Vagina (tissue), 2 donors: ENCODE results near the gene SERPINF2. TPM values are rescaled to one million over a fixed set of nuclear protein-coding genes. Genes with fewer than 3 reads are reported as not detected.
"Not testable (repeated sequence)": the region's sequence is repeated elsewhere in the genome, so short reads cannot be mapped to it uniquely, and the experiment has no call there.

Source experiments
- DNase-seq, 2 donors: peaks; one replicate each; pipeline ENCODE4 v3.0.0-alpha.2; 2017; ENCODE audit errors: extremely low spot score in 2 of 2
- H3K27ac ChIP-seq: fragments of 200-600 bp; sonication (generic); one replicate; pipeline ENCODE4 v1.5.1; 2019
- H3K27me3 ChIP-seq: fragments of 200-600 bp; sonication (generic); one replicate; pipeline ENCODE4 v1.5.1; 2019
- H3K36me3 ChIP-seq, 2 donors: fragments of 200-600 bp; sonication (generic); one replicate each; pipeline ENCODE4 v1.5.1; 2017 to 2019
- H3K4me1 ChIP-seq: fragments of 200-600 bp; sonication (generic); one replicate; pipeline ENCODE4 v1.5.1; 2019
- H3K4me3 ChIP-seq, 2 donors: fragments of 200-600 bp; sonication (generic); 1 replicate in 1 of 2; 2 replicates in 1 of 2; pipeline ENCODE4 v1.5.1; 2016 to 2019
- H3K9me3 ChIP-seq: fragments of 200-600 bp; sonication (generic); one replicate; pipeline ENCODE4 v1.5.1; 2019
- POLR2A ChIP-seq, 2 donors: fragments of 450-650 bp; IDR thresholded peaks; one replicate each; pipeline ENCODE4 v1.6.1; 2017; ENCODE audit warnings: antibody characterized with exemption in 2 of 2, mild to moderate bottlenecking in 2 of 2, moderate library complexity in 2 of 2
- POLR2AphosphoS5 ChIP-seq, 2 donors: sonication (generic); formaldehyde crosslinking; IDR thresholded peaks; one replicate each; pipeline ENCODE4 v1.9.0; 2017; ENCODE audit warnings: antibody characterized with exemption in 2 of 2, mild to moderate bottlenecking in 2 of 2, low read depth in 1 of 2; ENCODE audit not compliant: insufficient read depth in 1 of 2
- intact Hi-C: fragments of 100-400 bp; cut with DNase I; formaldehyde crosslinking; loops from one replicate; pipeline ENCODE4 v1.15.1; 2023
- total RNA-seq: library from RNA; depleted of rRNA; stranded (reverse); fragments of >200 nt; gene quantifications from one replicate; pipeline ENCODE4 v1.2.3, GENCODE V29; 2016
- TF ChIP-seq, protein P1 (sequence below), 3 experiments: fragments of 450-650 bp in 2 of 3; fragments of 200-600 bp in 1 of 3; sonication (generic) in 1 of 3; IDR thresholded peaks; one replicate each; pipeline ENCODE4 v1.5.1; 2017 to 2019; ENCODE audit warnings: antibody characterized with exemption in 3 of 3, mild to moderate bottlenecking in 2 of 3, moderate library complexity in 2 of 3

SERPINF2 gene
- total RNA-seq, 1 donor from 2014 or later = 23.8 TPM

DNA sequence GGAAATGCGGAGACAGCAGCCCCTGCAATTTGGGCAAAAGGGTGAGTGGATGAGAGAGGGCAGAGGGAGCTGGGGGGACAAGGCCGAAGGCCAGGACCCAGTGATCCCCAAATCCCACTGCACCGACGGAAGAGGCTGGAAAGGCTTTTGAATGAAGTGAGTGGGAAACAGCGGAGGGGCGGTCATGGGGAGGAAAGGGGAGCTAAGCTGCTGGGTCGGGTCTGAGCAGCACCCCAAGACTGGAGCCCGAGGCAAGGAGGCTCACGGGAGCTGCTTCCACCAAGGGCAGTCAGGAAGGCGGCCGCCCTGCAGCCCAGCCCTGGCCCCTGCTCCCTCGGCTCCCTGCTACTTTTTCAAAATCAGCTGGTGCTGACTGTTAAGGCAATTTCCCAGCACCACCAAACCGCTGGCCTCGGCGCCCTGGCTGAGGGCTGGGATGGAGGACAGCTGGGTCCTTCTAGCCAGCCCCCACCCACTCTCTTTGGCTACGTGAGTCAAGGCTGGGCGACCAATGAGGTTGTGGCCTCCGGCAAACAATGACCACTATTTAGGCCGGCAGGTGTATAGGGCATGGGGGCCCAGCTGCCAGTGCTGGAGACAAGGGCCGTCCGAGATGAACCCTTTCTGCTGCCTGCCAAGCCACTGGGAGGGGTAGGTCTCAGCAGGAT, 19.7 kb downstream of the SERPINF2 start:
- TF ChIP-seq, protein P1, sequence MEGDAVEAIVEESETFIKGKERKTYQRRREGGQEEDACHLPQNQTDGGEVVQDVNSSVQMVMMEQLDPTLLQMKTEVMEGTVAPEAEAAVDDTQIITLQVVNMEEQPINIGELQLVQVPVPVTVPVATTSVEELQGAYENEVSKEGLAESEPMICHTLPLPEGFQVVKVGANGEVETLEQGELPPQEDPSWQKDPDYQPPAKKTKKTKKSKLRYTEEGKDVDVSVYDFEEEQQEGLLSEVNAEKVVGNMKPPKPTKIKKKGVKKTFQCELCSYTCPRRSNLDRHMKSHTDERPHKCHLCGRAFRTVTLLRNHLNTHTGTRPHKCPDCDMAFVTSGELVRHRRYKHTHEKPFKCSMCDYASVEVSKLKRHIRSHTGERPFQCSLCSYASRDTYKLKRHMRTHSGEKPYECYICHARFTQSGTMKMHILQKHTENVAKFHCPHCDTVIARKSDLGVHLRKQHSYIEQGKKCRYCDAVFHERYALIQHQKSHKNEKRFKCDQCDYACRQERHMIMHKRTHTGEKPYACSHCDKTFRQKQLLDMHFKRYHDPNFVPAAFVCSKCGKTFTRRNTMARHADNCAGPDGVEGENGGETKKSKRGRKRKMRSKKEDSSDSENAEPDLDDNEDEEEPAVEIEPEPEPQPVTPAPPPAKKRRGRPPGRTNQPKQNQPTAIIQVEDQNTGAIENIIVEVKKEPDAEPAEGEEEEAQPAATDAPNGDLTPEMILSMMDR (IDR thresholded peaks at IDR 0.05) = no peak
- TF ChIP-seq POLR2A (IDR thresholded peaks at IDR 0.05) (no peak), POLR2AphosphoS5 (IDR thresholded peaks at IDR 0.05; ENCODE audit: insufficient read depth in 1 of 2, low read depth in 1 of 2) (no peak)
- peak overlapping the region; percentile 52 to 57 for H3K4me3 ChIP-seq
- H3K36me3 ChIP-seq = no peaks in the 10 kb centered on the region
- H3K4me1 ChIP-seq = peaks cover 59% of the 10 kb centered on the region
- peak overlapping the region; percentile 86 for H3K27ac ChIP-seq
- no peaks in the 10 kb centered on the region for H3K27me3 ChIP-seq
- H3K9me3 ChIP-seq = no peaks in the 10 kb centered on the region
- no peak for DNase-seq
- intact Hi-C loops = no loop called here

DNA sequence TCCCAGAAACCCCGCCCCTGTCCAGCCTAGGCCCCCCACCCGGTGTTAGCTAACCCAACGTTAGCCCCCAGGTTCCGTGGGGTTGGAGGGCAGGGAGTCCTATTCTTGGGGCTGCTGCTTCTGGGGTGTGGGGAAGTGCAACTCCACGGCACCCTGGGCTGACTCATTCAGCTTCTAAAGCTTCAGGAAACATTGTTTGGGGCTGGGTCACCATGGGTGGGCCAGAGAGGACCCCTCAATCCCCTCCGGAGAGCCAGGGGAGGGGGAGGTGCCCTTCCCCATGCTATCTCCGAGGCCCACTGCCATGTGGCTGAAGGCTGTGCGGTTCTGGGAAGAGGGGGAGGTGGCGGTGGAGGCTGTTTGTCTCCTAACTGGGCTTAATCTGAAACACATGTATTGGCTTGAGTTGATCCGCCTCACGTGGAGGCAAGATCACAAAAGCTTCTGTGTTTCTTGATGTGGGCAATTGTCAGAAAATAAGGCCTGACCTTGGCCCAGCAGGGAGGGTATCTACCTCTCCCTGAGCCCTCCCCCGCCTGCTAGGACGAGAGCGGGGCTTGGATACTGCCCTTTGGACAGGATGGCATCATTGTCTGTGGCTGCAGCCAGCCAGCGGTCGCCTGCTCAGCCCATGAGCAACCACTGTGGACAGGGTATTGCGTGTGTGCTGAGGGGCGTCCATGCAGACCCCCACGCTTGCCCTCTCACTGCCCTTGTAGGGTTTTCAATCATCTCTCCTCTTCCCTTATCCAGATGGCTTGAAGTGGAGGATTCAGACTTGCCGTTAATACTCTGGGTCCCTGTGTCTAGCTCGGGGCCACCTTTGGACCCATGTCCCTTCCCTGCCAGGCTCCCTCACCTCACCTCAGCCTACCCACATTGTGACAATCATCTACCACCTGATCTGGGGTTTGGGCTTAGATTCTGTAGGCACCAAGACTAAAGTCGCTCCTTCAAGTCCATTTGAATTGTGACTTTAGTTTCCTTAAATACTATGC, 20.5 kb downstream of the SERPINF2 start:
- Histone ChIP-seq H3K27ac (peak overlapping the region; percentile 86), H3K9me3 (no peaks in the 10 kb centered on the region), H3K27me3 (no peaks in the 10 kb centered on the region), H3K4me1 (peaks cover 61% of the 10 kb centered on the region), H3K4me3 (peak overlapping the region; percentile 52 to 57), H3K36me3 (no peaks in the 10 kb centered on the region)
- DNase-seq = no peak
- intact Hi-C loops = no loop called here
- TF ChIP-seq POLR2A (IDR thresholded peaks at IDR 0.05) (peak in 1 of 2 donors; percentile 23), POLR2AphosphoS5 (IDR thresholded peaks at IDR 0.05; ENCODE audit: insufficient read depth in 1 of 2, low read depth in 1 of 2) (peak; percentile 43 to 81)
- TF ChIP-seq, protein P1 (IDR thresholded peaks at IDR 0.05) = no peak

DNA sequence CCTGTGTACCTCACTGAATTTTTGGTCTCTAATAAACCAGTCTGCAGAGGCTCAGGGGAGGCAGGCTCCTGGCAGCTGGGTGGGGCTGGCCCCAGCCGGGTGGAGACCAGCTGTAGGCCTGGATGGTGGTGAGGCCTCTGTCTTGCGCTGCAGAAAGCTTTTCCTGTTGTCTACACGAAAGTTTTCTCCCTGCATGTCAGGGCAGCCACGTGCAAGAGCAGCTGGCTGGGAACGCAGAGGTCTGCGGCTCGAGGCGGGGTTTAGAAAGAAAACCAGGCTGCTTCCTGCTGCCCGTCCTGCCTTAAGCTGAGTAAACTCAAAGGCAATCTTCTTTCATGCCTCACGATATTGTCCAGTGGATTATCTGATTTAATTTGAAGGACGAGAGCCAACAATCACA, 21.6 kb downstream of the SERPINF2 start:
- DNase-seq = no peak
- H3K9me3 ChIP-seq = no peaks in the 10 kb centered on the region
- peaks cover 64% of the 10 kb centered on the region for H3K4me1 ChIP-seq
- H3K36me3 ChIP-seq = no peaks in the 10 kb centered on the region
- H3K27ac ChIP-seq = peak overlapping the region; percentile 86
- H3K4me3 ChIP-seq = peak overlapping the region; percentile 33 to 52
- intact Hi-C loops = no loop called here
- peak; percentile 89 to 94 for TF ChIP-seq POLR2AphosphoS5 (IDR thresholded peaks at IDR 0.05; ENCODE audit: insufficient read depth in 1 of 2, low read depth in 1 of 2)
- TF ChIP-seq, protein P1 (IDR thresholded peaks at IDR 0.05) = no peak
- H3K27me3 ChIP-seq = no peaks in the 10 kb centered on the region

DNA sequence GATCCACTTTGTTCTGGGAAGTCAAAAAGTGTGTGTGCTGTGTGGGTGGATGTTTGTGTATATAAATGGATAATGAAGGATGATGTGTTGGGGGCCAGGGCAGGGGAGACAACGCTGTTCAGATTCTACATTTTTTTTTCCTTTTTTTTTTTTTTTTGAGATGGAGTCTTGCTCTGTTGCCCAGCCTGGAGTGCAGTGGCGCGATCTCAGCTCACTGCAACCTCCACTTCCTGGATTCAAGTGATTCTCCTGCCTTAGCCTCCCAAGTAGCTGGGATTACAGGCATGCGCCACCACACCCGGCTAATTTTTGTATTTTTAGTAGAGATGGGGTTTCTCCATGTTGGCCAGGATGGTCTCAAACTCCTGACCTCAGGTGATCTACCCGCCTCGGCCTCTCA, 22.0 kb downstream of the SERPINF2 start:
- H3K9me3 ChIP-seq, DNase-seq, intact Hi-C loops, H3K36me3 ChIP-seq, H3K27me3 ChIP-seq: not testable (repeated sequence)
- H3K4me3 ChIP-seq = peak overlapping the region; percentile 33 to 52
- peaks cover 68% of the 10 kb centered on the region for H3K4me1 ChIP-seq
- H3K27ac ChIP-seq = peak overlapping the region; percentile 86

DNA sequence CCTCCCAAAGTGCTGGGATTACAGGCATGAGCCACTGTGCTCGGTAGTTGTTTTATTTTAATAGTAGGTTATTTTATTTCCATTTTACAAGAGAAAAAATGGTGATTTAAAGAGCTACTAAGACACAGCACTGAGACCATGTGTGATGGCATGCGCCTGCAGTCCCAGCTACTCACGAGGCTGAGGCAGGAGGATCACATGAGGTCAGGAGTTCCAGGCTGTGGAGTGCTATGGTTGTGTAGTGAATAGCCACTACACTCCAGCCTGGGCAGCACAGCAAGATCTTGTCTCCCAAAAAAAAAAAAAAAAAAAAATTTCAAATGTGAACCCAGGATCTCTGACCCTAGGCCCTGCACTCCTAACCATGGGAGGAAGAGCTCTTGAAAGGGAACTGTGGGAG, 22.9 kb downstream of the SERPINF2 start:
- Histone ChIP-seq H3K4me3 (no peak overlapping the region), H3K4me1 (peaks cover 71% of the 10 kb centered on the region), H3K36me3 (peaks cover 0 to 7% of the 10 kb centered on the region in 2 donors), H3K27me3 (no peaks in the 10 kb centered on the region), H3K27ac (peak overlapping the region; percentile 86), H3K9me3 (no peaks in the 10 kb centered on the region)
- intact Hi-C loops = no loop called here
- no peak for TF ChIP-seq POLR2AphosphoS5 (IDR thresholded peaks at IDR 0.05; ENCODE audit: insufficient read depth in 1 of 2, low read depth in 1 of 2)
- TF ChIP-seq POLR2A (IDR thresholded peaks at IDR 0.05) = no peak
- TF ChIP-seq, protein P1 (IDR thresholded peaks at IDR 0.05) = no peak
- no peak for DNase-seq
